Liver (tissue), 3 donors: Measurements from ENCODE around the gene GTF2F2.

Experiments used
- ATF3 ChIP-seq: IDR thresholded peaks from 2 replicates; pipeline ENCODE4 v1.6.1; 2016; ENCODE audit warnings: antibody characterized with exemption
- CTCF ChIP-seq: fragments of 150-350 bp; IDR thresholded peaks from 2 replicates; pipeline ENCODE4 v1.5.1; 2017; ENCODE audit warnings: improper control_type of control experiment, low read depth, low read length; ENCODE audit not compliant: missing input control
- GABPA ChIP-seq, 2 donors: IDR thresholded peaks in 1 of 2; conservative IDR thresholded peaks in 1 of 2; 2 replicates each; pipeline ENCODE4 v1.6.1; 2016; ENCODE audit warnings: antibody characterized with exemption in 2 of 2, mild to moderate bottlenecking in 1 of 2, moderate library complexity in 1 of 2
- JUND ChIP-seq, 2 donors: IDR thresholded peaks; 2 replicates each; pipeline ENCODE4 v1.6.1; 2016; ENCODE audit warnings: antibody characterized with exemption in 2 of 2
- MAX ChIP-seq: IDR thresholded peaks from 2 replicates; pipeline ENCODE4 v1.6.1; 2016; ENCODE audit warnings: antibody characterized with exemption
- RAD21 ChIP-seq, 2 donors: IDR thresholded peaks; 2 replicates each; pipeline ENCODE4 v1.6.1; 2016; ENCODE audit warnings: antibody characterized with exemption in 2 of 2, mild to moderate bottlenecking in 2 of 2
- REST ChIP-seq: IDR thresholded peaks from 2 replicates; pipeline ENCODE4 v1.6.1; 2016; ENCODE audit warnings: antibody characterized with exemption, mild to moderate bottlenecking
- TAF1 ChIP-seq: conservative IDR thresholded peaks from 2 replicates; pipeline ENCODE4 v1.6.1; 2016; ENCODE audit warnings: antibody characterized with exemption, mild to moderate bottlenecking
- YY1 ChIP-seq: IDR thresholded peaks from 2 replicates; pipeline ENCODE4 v1.6.1; 2016; ENCODE audit warnings: antibody characterized with exemption, mild to moderate bottlenecking
- ZBTB33 ChIP-seq: IDR thresholded peaks from 2 replicates; pipeline ENCODE4 v1.6.1; 2016; ENCODE audit warnings: antibody characterized with exemption
- donor health status: healthy.
- donor health status: healthy.

GRCh38 chr13:45162821-45163220 is 42.5 kb downstream of the GTF2F2 start:
- no peak for TF ChIP-seq CTCF
- no peak for TF ChIP-seq JUND (IDR thresholded peaks at IDR 0.05)
- no peak for TF ChIP-seq YY1
- no peak for TF ChIP-seq GABPA (IDR thresholded peaks at IDR 0.05 in 1 of 2, conservative IDR thresholded peaks at IDR 0.05 in 1 of 2)
- TF ChIP-seq REST, result no peak
- TF ChIP-seq RAD21 (IDR thresholded peaks at IDR 0.05), result no peak
- no peak for TF ChIP-seq ZBTB33
- TF ChIP-seq ATF3, result no peak
- TF ChIP-seq MAX, result no peak
- no peak for TF ChIP-seq TAF1
